Measurements from ENCODE around the gene SPEF1.

Gene SPEF1

DNA sequence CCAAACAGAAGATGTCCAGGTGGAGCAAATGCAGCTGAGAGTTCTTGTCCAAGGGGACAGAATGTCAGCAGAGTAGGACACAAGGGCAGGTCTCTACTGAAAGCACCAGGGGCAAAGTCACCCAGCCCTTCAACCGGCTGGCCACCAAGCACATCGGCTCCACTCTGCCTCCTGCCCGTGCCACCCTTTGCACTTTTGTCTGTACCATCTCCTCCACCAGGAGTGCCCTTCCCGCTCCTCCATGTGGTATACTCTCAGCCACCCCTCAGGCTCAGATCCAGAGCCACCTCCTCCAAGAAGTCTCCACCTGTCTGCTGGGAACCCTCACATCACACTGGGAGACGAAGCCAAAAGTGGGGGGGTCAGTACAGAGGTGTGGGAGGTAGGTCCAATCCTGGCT, 52.9 kb downstream of the SPEF1 start:
- no peak for DNase-seq

Measured in NCI-H510A (cell line).